ENCODE data around the gene PLSCR5.

The PLSCR5 gene

DNA sequence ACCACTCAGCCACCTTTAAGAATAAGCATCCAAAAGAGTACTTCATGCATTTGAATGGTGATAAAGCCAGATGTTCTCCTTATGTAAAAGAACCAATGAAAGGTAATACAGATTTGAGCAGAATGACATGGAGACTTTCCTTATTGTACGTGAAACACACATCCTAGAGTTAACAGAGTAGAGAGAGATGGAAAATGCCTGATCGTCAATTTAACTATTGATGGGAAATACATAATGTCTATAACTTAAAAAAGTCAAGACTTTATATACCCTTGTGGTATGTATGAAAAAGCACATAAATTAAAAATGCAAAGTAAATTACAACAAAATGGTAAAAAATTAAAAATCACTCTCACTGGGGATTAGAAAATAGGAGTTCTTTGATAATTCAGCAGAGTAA lies 31.7 kb upstream of the PLSCR5 start:
- WGBS (ENCODE audit: extremely low coverage, insufficient coverage, insufficient read length) = no CpG with 5 or more reads among the region's 2 CpGs
- H3K9me3 ChIP-seq (ENCODE audit: insufficient read depth, low read depth, low read length) = no peaks in the 10 kb centered on the region

DNA sequence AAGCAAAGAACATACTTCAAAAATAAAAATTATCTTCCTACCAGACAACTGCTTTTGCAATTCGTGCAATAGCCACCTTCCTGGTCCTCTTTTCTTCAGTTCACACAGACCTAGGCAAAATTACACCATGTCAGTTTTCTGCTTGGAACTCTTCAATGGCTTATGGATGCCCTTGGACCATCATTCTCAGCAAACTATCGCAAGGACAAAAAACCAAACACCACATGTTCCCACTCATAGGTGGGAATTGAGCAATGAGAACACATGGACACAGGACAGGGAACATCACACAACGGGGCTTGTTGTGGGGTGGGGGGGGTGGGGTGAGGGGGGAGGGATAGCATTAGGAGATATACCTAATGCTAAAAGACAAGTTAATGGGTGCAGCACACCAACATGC lies 29.2 kb upstream of the PLSCR5 start:
- DNase-seq = no peak
- WGBS (ENCODE audit: extremely low coverage, insufficient coverage, insufficient read length) = no CpG with 5 or more reads among the region's 3 CpGs
- no peaks in the 10 kb centered on the region for H3K79me2 ChIP-seq (ENCODE audit: control insufficient read depth, insufficient read depth, low read length, poor library complexity)

More for the DNA sequence above, 31.7 kb upstream of the PLSCR5 start:
- no peaks in the 10 kb centered on the region for H3K27me3 ChIP-seq (ENCODE audit: insufficient read depth, low read length)
- H3K18ac ChIP-seq (ENCODE audit: low read length) = no peak overlapping the region
- H3K4me2 ChIP-seq (ENCODE audit: low read length) = no peak overlapping the region
- no peak overlapping the region for H3K4ac ChIP-seq (ENCODE audit: low read depth, low read length)
- no peaks in the 10 kb centered on the region for H3K79me1 ChIP-seq (ENCODE audit: low read length)
- H3K9ac ChIP-seq (ENCODE audit: low read length) = no peak overlapping the region
- no peak overlapping the region for H2BK12ac ChIP-seq (ENCODE audit: low read length)
- no peak overlapping the region for H4K12ac ChIP-seq (ENCODE audit: low read depth, low read length)
- H3K36me3 ChIP-seq (ENCODE audit: control insufficient read depth in 1 of 2, insufficient read depth in 2 of 2, low read length in 2 of 2) = no peaks in the 10 kb centered on the region
- H2AK5ac ChIP-seq (ENCODE audit: low read length) = no peak overlapping the region
- H3K23ac ChIP-seq (ENCODE audit: low read length) = no peak overlapping the region
- no peaks in the 10 kb centered on the region for H3K79me2 ChIP-seq (ENCODE audit: control insufficient read depth, insufficient read depth, low read length, poor library complexity)
- H3K4me3 ChIP-seq (ENCODE audit: low read depth, low read length) = no peak overlapping the region
- H3K27ac ChIP-seq (ENCODE audit: low read depth, low read length) = no peak overlapping the region
- H4K91ac ChIP-seq (ENCODE audit: low read depth, low read length) = no peak overlapping the region
- H4K8ac ChIP-seq (ENCODE audit: low read depth, low read length) = no peak overlapping the region
- H2BK120ac ChIP-seq (ENCODE audit: insufficient read depth, low read length, poor library complexity) = no peak overlapping the region
- no peak for DNase-seq
- H2BK5ac ChIP-seq (ENCODE audit: low read depth, low read length, poor library complexity) = no peak overlapping the region
- H3K14ac ChIP-seq (ENCODE audit: low read length) = no peak overlapping the region
- H2AFZ ChIP-seq (ENCODE audit: insufficient read depth, low read length, poor library complexity) = no peak overlapping the region
- no peaks in the 10 kb centered on the region for H3K4me1 ChIP-seq (ENCODE audit: control insufficient read depth in 1 of 2, insufficient read depth in 2 of 2, low read length in 2 of 2)

DNA sequence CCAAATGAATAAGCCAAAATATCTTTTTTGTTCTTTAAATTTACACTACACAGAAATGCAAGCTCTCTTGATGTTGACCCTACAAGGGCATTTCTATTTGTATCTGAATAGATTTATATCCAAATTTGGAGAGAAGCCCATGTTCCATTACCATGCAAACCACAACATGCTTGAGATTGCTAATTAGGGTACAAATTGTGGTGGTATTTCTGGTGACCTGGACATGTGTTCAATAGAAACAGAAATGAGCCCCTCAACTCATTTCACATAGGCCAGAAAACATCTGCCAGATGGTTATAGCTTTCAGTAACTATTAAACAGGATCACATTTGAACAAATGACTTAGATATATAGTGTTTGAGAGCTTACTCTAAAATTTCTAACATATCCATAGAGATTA lies 23.5 kb upstream of the PLSCR5 start:
- H2AFZ ChIP-seq (ENCODE audit: insufficient read depth, low read length, poor library complexity) = no peak overlapping the region
- no peak overlapping the region for H3K4me2 ChIP-seq (ENCODE audit: low read length)
- no peaks in the 10 kb centered on the region for H3K36me3 ChIP-seq (ENCODE audit: control insufficient read depth in 1 of 2, insufficient read depth in 2 of 2, low read length in 2 of 2)
- DNase-seq = no peak
- H3K27ac ChIP-seq (ENCODE audit: low read depth, low read length) = no peak overlapping the region
- no peaks in the 10 kb centered on the region for H3K79me2 ChIP-seq (ENCODE audit: control insufficient read depth, insufficient read depth, low read length, poor library complexity)
- H2BK5ac ChIP-seq (ENCODE audit: low read depth, low read length, poor library complexity) = no peak overlapping the region
- H4K12ac ChIP-seq (ENCODE audit: low read depth, low read length) = no peak overlapping the region
- no peak overlapping the region for H2AK5ac ChIP-seq (ENCODE audit: low read length)
- H3K23ac ChIP-seq (ENCODE audit: low read length) = no peak overlapping the region
- H3K79me1 ChIP-seq (ENCODE audit: low read length) = no peaks in the 10 kb centered on the region
- H2BK120ac ChIP-seq (ENCODE audit: insufficient read depth, low read length, poor library complexity) = no peak overlapping the region
- H3K9ac ChIP-seq (ENCODE audit: low read length) = no peak overlapping the region
- H3K14ac ChIP-seq (ENCODE audit: low read length) = no peak overlapping the region
- H3K9me3 ChIP-seq (ENCODE audit: insufficient read depth, low read depth, low read length) = no peaks in the 10 kb centered on the region
- no peak overlapping the region for H2BK12ac ChIP-seq (ENCODE audit: low read length)
- H3K4me1 ChIP-seq (ENCODE audit: control insufficient read depth in 1 of 2, insufficient read depth in 2 of 2, low read length in 2 of 2) = no peaks in the 10 kb centered on the region
- no peak overlapping the region for H3K18ac ChIP-seq (ENCODE audit: low read length)
- no peak overlapping the region for H3K4ac ChIP-seq (ENCODE audit: low read depth, low read length)
- H4K8ac ChIP-seq (ENCODE audit: low read depth, low read length) = no peak overlapping the region
- H4K91ac ChIP-seq (ENCODE audit: low read depth, low read length) = no peak overlapping the region
- H3K27me3 ChIP-seq (ENCODE audit: insufficient read depth, low read length) = no peaks in the 10 kb centered on the region
- no peak overlapping the region for H3K4me3 ChIP-seq (ENCODE audit: low read depth, low read length)

More for the DNA sequence above, 29.2 kb upstream of the PLSCR5 start:
- Histone ChIP-seq H3K79me1 (ENCODE audit: low read length) (no peaks in the 10 kb centered on the region), H2BK5ac (ENCODE audit: low read depth, low read length, poor library complexity) (no peak overlapping the region), H2AFZ (ENCODE audit: insufficient read depth, low read length, poor library complexity) (no peak overlapping the region), H2AK5ac (ENCODE audit: low read length) (no peak overlapping the region), H4K8ac (ENCODE audit: low read depth, low read length) (no peak overlapping the region), H3K27ac (ENCODE audit: low read depth, low read length) (no peak overlapping the region), H3K4me1 (ENCODE audit: control insufficient read depth in 1 of 2, insufficient read depth in 2 of 2, low read length in 2 of 2) (no peaks in the 10 kb centered on the region), H3K27me3 (ENCODE audit: insufficient read depth, low read length) (no peaks in the 10 kb centered on the region), H3K23ac (ENCODE audit: low read length) (no peak overlapping the region), H3K4ac (ENCODE audit: low read depth, low read length) (no peak overlapping the region), H3K4me3 (ENCODE audit: low read depth, low read length) (no peak overlapping the region), H3K36me3 (ENCODE audit: control insufficient read depth in 1 of 2, insufficient read depth in 2 of 2, low read length in 2 of 2) (no peaks in the 10 kb centered on the region), H3K4me2 (ENCODE audit: low read length) (no peak overlapping the region), H3K9ac (ENCODE audit: low read length) (no peak overlapping the region), H4K12ac (ENCODE audit: low read depth, low read length) (no peak overlapping the region), H2BK120ac (ENCODE audit: insufficient read depth, low read length, poor library complexity) (no peak overlapping the region), H2BK12ac (ENCODE audit: low read length) (no peak overlapping the region), H4K91ac (ENCODE audit: low read depth, low read length) (no peak overlapping the region), H3K14ac (ENCODE audit: low read length) (no peak overlapping the region), H3K9me3 (ENCODE audit: insufficient read depth, low read depth, low read length) (no peaks in the 10 kb centered on the region), H3K18ac (ENCODE audit: low read length) (no peak overlapping the region)

GRCh38 chr3:146626403-146627122 lies 21.4 kb upstream of the PLSCR5 start:
- Histone ChIP-seq H3K14ac (ENCODE audit: low read length) (no peak overlapping the region), H3K9me3 (ENCODE audit: insufficient read depth, low read depth, low read length) (no peaks in the 10 kb centered on the region), H3K18ac (ENCODE audit: low read length) (no peak overlapping the region)

More at GRCh38 chr3:146626403-146627122, 21.4 kb upstream of the PLSCR5 start:
- Histone ChIP-seq H2AFZ (ENCODE audit: insufficient read depth, low read length, poor library complexity) (no peak overlapping the region), H3K79me1 (ENCODE audit: low read length) (no peaks in the 10 kb centered on the region), H3K4me3 (ENCODE audit: low read depth, low read length) (no peak overlapping the region), H3K23ac (ENCODE audit: low read length) (no peak overlapping the region), H2BK120ac (ENCODE audit: insufficient read depth, low read length, poor library complexity) (no peak overlapping the region), H2BK5ac (ENCODE audit: low read depth, low read length, poor library complexity) (no peak overlapping the region), H3K4ac (ENCODE audit: low read depth, low read length) (no peak overlapping the region), H4K91ac (ENCODE audit: low read depth, low read length) (no peak overlapping the region), H3K27ac (ENCODE audit: low read depth, low read length) (no peak overlapping the region), H3K9ac (ENCODE audit: low read length) (no peak overlapping the region), H3K27me3 (ENCODE audit: insufficient read depth, low read length) (no peaks in the 10 kb centered on the region), H2AK5ac (ENCODE audit: low read length) (no peak overlapping the region), H3K36me3 (ENCODE audit: control insufficient read depth in 1 of 2, insufficient read depth in 2 of 2, low read length in 2 of 2) (no peaks in the 10 kb centered on the region), H3K79me2 (ENCODE audit: control insufficient read depth, insufficient read depth, low read length, poor library complexity) (no peaks in the 10 kb centered on the region), H3K4me2 (ENCODE audit: low read length) (no peak overlapping the region), H4K8ac (ENCODE audit: low read depth, low read length) (no peak overlapping the region), H3K4me1 (ENCODE audit: control insufficient read depth in 1 of 2, insufficient read depth in 2 of 2, low read length in 2 of 2) (no peaks in the 10 kb centered on the region), H2BK12ac (ENCODE audit: low read length) (no peak overlapping the region), H4K12ac (ENCODE audit: low read depth, low read length) (no peak overlapping the region)
- WGBS (ENCODE audit: extremely low coverage, insufficient coverage, insufficient read length) = no CpG with 5 or more reads among the region's 8 CpGs
- no peak for DNase-seq

Data from trophoblast cell (in vitro differentiated cells and primary cell).